Suprapubic skin (tissue), 4 donors: ENCODE data around the gene MUSK. TPM values are rescaled to one million over a fixed set of nuclear protein-coding genes. Genes with fewer than 3 reads are reported as not detected.
A peak's percentile ranks its signal among the peaks of the same experiment; 100 is the strongest.

Experiments used
- DNase-seq, 2 donors: peaks; one replicate each; pipeline ENCODE4 v3.0.0-alpha.2; 2019; ENCODE audit warnings: low spot score in 2 of 2
- H3K27ac ChIP-seq: fragments of 200-600 bp; sonication (generic); one replicate; pipeline ENCODE4 v1.5.1; 2019
- H3K27me3 ChIP-seq: fragments of 200-600 bp; sonication (generic); one replicate; pipeline ENCODE4 v1.5.1; 2019
- H3K36me3 ChIP-seq: fragments of 200-600 bp; sonication (generic); one replicate; pipeline ENCODE4 v1.5.1; 2019
- H3K4me1 ChIP-seq: fragments of 200-600 bp; sonication (generic); one replicate; pipeline ENCODE4 v1.5.1; 2019
- H3K4me3 ChIP-seq: fragments of 200-600 bp; sonication (generic); one replicate; pipeline ENCODE4 v1.5.1; 2019; ENCODE audit warnings: mild to moderate bottlenecking
- H3K9me3 ChIP-seq: fragments of 200-600 bp; sonication (generic); one replicate; pipeline ENCODE4 v1.5.1; 2019
- CTCF ChIP-seq, 2 donors: fragments of 200-600 bp in 1 of 2; fragments of 450-650 bp in 1 of 2; sonication (generic) in 1 of 2; IDR thresholded peaks; one replicate each; pipeline ENCODE4 v1.5.1; 2016 to 2019; ENCODE audit warnings: antibody characterized with exemption in 2 of 2, mild to moderate bottlenecking in 1 of 2, moderate library complexity in 1 of 2
- EP300 ChIP-seq: sonication (generic); formaldehyde crosslinking; IDR thresholded peaks from one replicate; pipeline ENCODE4 v1.6.1; 2017; ENCODE audit warnings: antibody characterized with exemption
- POLR2A ChIP-seq, 2 donors: fragments of 450-650 bp; IDR thresholded peaks; one replicate each; pipeline ENCODE4 v1.6.1; 2017; ENCODE audit warnings: antibody characterized with exemption in 2 of 2, mild to moderate bottlenecking in 2 of 2, moderate library complexity in 2 of 2
- POLR2AphosphoS5 ChIP-seq, 3 donors: sonication (generic); formaldehyde crosslinking; IDR thresholded peaks; one replicate each; pipeline ENCODE4 v1.6.1; 2017; ENCODE audit warnings: antibody characterized with exemption in 3 of 3
- WGBS: methylation state at CpG from one replicate; pipeline ENCODE4 v1.1.5; 2018; 5-methylcytosine and 5-hydroxymethylcytosine counted together
- total RNA-seq, 4 donors: library from RNA; depleted of rRNA; stranded (reverse); fragments of >200 nt; gene quantifications; one replicate each; pipeline ENCODE4 v1.1.0, GENCODE V29; 2016

MUSK gene
- total RNA-seq, 4 donors from 2014 or later, result 0.45 to 1.5 TPM; not detected in 2

- no peak overlapping the region for H3K4me3 ChIP-seq
- 29% methylated on average over 8 of the region's 8 CpGs for WGBS
- no peaks in the 10 kb centered on the region for H3K9me3 ChIP-seq
- DNase-seq, result no peak
- TF ChIP-seq EP300, result no peak
- TF ChIP-seq POLR2AphosphoS5 (IDR thresholded peaks at IDR 0.05), result no peak
- no peak for TF ChIP-seq POLR2A (IDR thresholded peaks at IDR 0.05)
- TF ChIP-seq CTCF (IDR thresholded peaks at IDR 0.05), result no peak
- H3K4me1 ChIP-seq, result peaks cover 15% of the 10 kb centered on the region
- no peaks in the 10 kb centered on the region for H3K27me3 ChIP-seq
- peak overlapping the region; percentile 83 for H3K27ac ChIP-seq
- no peaks in the 10 kb centered on the region for H3K36me3 ChIP-seq
These were observed 74.3 kb downstream of the MUSK start for GRCh38 chr9:110742741-110743371.

DNA sequence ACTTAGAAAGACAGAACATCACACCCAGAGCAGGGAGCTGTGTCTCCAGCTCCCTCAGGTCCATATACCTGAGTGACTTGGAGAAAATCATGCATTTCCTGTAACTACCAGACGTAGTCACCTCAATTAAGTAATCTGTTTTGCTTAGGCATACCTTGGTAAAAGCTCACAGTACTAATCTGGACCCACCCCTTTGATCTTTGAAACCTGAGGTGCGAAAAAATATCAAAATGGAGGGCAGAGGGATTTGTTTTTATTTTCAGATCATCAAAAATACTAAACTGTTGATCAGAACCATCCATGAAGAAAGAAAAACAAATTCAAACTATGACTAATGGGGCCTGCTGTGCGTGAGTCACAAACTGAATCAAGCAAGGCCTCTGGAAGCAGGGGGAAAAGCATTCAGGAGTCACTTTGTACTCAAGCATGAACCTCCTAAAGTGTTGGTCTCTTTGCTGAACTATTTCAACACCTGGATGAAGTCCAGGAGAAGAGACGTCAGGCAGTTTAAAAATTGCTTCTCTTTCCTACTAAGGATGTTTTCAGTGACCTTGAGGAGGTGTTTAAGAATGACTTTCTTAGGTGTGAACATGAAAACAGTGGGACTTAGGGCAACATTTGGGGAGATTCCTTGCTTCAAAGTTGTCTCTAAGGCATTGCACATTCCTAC is 76.3 kb downstream of the MUSK start:
- DNase-seq, result peak in 1 of 2 donors; percentile 71
- no peaks in the 10 kb centered on the region for H3K36me3 ChIP-seq
- 51% methylated on average over 4 of the region's 4 CpGs for WGBS
- H3K4me1 ChIP-seq, result peaks cover 15% of the 10 kb centered on the region
- no peak overlapping the region for H3K4me3 ChIP-seq
- H3K27ac ChIP-seq, result peak overlapping the region; percentile 83
- no peaks in the 10 kb centered on the region for H3K9me3 ChIP-seq
- TF ChIP-seq POLR2AphosphoS5 (IDR thresholded peaks at IDR 0.05) (peak in 2 of 3 donors; percentile 39 to 75), EP300 (no peak)
- no peaks in the 10 kb centered on the region for H3K27me3 ChIP-seq

GRCh38 chr9:110745676-110746075 is 77.1 kb downstream of the MUSK start:
- no peaks in the 10 kb centered on the region for H3K27me3 ChIP-seq

DNA sequence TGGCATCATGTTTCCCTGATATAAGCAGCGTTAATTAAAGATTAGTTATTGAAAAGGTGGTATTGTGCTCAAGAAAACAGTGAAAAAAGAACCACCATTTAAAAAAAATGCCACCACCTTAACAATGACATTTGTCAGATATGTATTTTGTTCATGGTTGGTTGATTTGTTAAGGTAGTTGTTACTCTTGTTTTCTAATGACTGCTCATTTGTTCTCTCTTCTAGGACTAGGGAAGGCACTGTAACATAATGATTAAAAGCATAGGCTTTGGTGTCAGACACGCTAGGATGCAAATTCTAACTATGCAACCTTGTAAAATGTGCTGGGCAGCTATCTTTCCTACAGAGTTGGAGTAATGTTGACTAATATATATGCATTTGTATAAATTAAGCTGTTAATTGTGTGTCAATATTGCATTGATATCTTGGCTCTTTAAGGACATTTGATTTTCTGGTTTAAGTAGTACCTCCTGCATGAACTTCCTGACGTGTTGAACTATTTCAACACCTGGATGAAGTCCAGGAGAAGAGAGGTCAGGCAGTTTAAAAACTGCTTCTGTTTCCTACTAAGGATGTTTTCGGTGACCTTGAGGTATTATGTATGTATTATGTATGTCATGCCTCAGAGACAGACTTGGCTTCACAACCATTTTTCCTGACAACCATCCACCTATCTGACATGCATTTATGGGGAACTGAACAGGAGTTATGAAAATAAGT is 77.8 kb downstream of the MUSK start:
- TF ChIP-seq CTCF (IDR thresholded peaks at IDR 0.05) (no peak), POLR2A (IDR thresholded peaks at IDR 0.05) (no peak), POLR2AphosphoS5 (IDR thresholded peaks at IDR 0.05) (no peak), EP300 (no peak)
- Histone ChIP-seq H3K4me3 (no peak overlapping the region), H3K4me1 (peaks cover 15% of the 10 kb centered on the region), H3K36me3 (no peaks in the 10 kb centered on the region), H3K27me3 (no peaks in the 10 kb centered on the region), H3K9me3 (no peaks in the 10 kb centered on the region), H3K27ac (peak overlapping the region; percentile 83)
- no peak for DNase-seq
- WGBS, result 72% methylated on average over 4 of the region's 4 CpGs

More at GRCh38 chr9:110745676-110746075, 77.1 kb downstream of the MUSK start:
- H3K4me3 ChIP-seq, result no peak overlapping the region
- peaks cover 15% of the 10 kb centered on the region for H3K4me1 ChIP-seq
- no peak for DNase-seq
- no peaks in the 10 kb centered on the region for H3K9me3 ChIP-seq
- H3K36me3 ChIP-seq, result no peaks in the 10 kb centered on the region
- TF ChIP-seq POLR2AphosphoS5 (IDR thresholded peaks at IDR 0.05), result peak in 1 of 3 donors; percentile 20
- no peak for TF ChIP-seq EP300
- 45% methylated on average over 1 of the region's 1 CpG for WGBS
- H3K27ac ChIP-seq, result peak overlapping the region; percentile 83

- H3K27ac ChIP-seq, result no peak overlapping the region
- no peak overlapping the region for H3K4me3 ChIP-seq
- no peak for TF ChIP-seq EP300
- TF ChIP-seq CTCF (IDR thresholded peaks at IDR 0.05), result no peak
- no peak for TF ChIP-seq POLR2AphosphoS5 (IDR thresholded peaks at IDR 0.05)
- no peak for TF ChIP-seq POLR2A (IDR thresholded peaks at IDR 0.05)
- H3K36me3 ChIP-seq, result no peaks in the 10 kb centered on the region
- no peaks in the 10 kb centered on the region for H3K9me3 ChIP-seq
- no peak for DNase-seq
- WGBS, result 39% methylated on average over 5 of the region's 5 CpGs
- H3K4me1 ChIP-seq, result peaks cover 21% of the 10 kb centered on the region
- H3K27me3 ChIP-seq, result no peaks in the 10 kb centered on the region
These were observed 79.8 kb downstream of the MUSK start for GRCh38 chr9:110748251-110748893.
